SK-N-SH (cell line): ENCODE results near the gene VEGFA.

Source experiments
- CHD2 ChIP-seq: fragments of 150-350 bp; IDR thresholded peaks from 2 replicates; pipeline ENCODE4 v1.6.1; 2018; ENCODE audit warnings: low read length; ENCODE audit not compliant: partially characterized antibody
- CTCF ChIP-seq: fragments of 200-600 bp; sonication (generic); IDR thresholded peaks from 2 replicates; pipeline ENCODE4 v1.6.1; 2017; ENCODE audit warnings: antibody characterized with exemption, mild to moderate bottlenecking, moderate library complexity
- EP300 ChIP-seq, 2 experiments: IDR thresholded peaks; 2 replicates each; pipeline versions ENCODE4 v1.4.0 to v1.6.1; 2012; ENCODE audit warnings: borderline replicate concordance in 1 of 2, low read depth in 1 of 2, low read length in 1 of 2
- EZH2phosphoT487 ChIP-seq: fragments of 200-600 bp; sonication (generic); IDR thresholded peaks from 2 replicates; pipeline ENCODE4 v1.6.1; 2017; ENCODE audit warnings: low read depth, mixed run types, mild to moderate bottlenecking, antibody characterized with exemption, moderate library complexity, borderline replicate concordance
- FOXM1 ChIP-seq: IDR thresholded peaks from 2 replicates; pipeline ENCODE4 v1.4.0; 2012; ENCODE audit warnings: low read depth, mild to moderate bottlenecking
- GATA2 ChIP-seq: sonication (generic); formaldehyde crosslinking; IDR thresholded peaks from 2 replicates; pipeline ENCODE4 v1.5.0; 2020; ENCODE audit warnings: mild to moderate bottlenecking, missing genetic modification reagents
- MEF2A ChIP-seq: IDR thresholded peaks from 2 replicates; pipeline ENCODE4 v1.4.0; 2012; ENCODE audit warnings: low read depth, borderline replicate concordance
- POLR2AphosphoS5 ChIP-seq: IDR thresholded peaks from 2 replicates; pipeline ENCODE4 v1.6.1; 2012; ENCODE audit warnings: low read depth, low read length
- RAD21 ChIP-seq: IDR thresholded peaks from 2 replicates; pipeline ENCODE4 v1.6.1; 2012; ENCODE audit warnings: mild to moderate bottlenecking, low read length
- REST ChIP-seq: IDR thresholded peaks from 2 replicates; pipeline ENCODE4 v1.6.1; 2012; ENCODE audit warnings: mild to moderate bottlenecking, low read depth, low read length, moderate library complexity
- SIN3A ChIP-seq: IDR thresholded peaks from 2 replicates; pipeline ENCODE4 v1.6.1; 2012; ENCODE audit warnings: low read depth, mild to moderate bottlenecking, low read length, moderate library complexity, borderline replicate concordance
- SMC3 ChIP-seq: IDR thresholded peaks from 2 replicates; pipeline ENCODE4 v1.6.1; 2012; ENCODE audit warnings: low read depth, low read length, improper control_type of control experiment
- TAF1 ChIP-seq: IDR thresholded peaks from 2 replicates; pipeline ENCODE4 v1.6.1; 2012; ENCODE audit warnings: low read depth, mild to moderate bottlenecking, low read length, moderate library complexity, borderline replicate concordance
- TF ChIP-seq, protein P1 (sequence below): IDR thresholded peaks from 2 replicates; pipeline ENCODE4 v1.4.0; 2012; ENCODE audit warnings: low read depth

DNA sequence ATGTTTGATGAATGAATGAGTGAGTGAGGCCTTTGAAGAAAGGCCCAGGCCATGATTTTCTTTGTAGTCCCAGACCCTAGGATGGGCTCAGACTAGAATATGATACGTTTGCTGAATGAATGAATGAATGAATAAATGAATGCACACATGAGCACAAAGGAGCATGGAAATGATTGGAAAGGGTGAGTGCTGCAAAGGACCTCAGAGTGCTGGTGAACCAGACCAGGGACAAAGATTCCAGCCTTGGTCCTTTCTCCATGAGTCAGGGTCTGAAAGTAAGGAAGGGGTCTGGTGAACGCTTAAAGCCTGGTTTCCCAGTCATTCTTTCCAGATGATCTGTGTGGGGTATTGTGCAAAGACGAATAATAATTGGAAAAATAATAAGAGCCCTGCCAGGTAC is 42.4 kb upstream of the VEGFA start:
- TF ChIP-seq SIN3A (no peak), EZH2phosphoT487 (no peak), CTCF (no peak), REST (no peak), SMC3 (no peak), MEF2A (no peak), TAF1 (no peak), RAD21 (no peak), GATA2 (CRISPR knock-in tag) (no peak), CHD2 (no peak), POLR2AphosphoS5 (no peak), FOXM1 (no peak), EP300 (IDR thresholded peaks at IDR 0.05; ENCODE audit: borderline replicate concordance in 1 of 2, low read depth in 1 of 2, low read length in 1 of 2) (no peak)
- TF ChIP-seq, protein P1, sequence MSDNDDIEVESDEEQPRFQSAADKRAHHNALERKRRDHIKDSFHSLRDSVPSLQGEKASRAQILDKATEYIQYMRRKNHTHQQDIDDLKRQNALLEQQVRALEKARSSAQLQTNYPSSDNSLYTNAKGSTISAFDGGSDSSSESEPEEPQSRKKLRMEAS, result no peak
